DLD1 (cell line): ENCODE results near the gene GOLGA8J.
"Not testable (repeated sequence)": the region's sequence is repeated elsewhere in the genome, so short reads cannot be mapped to it uniquely, and the experiment has no call there.

Experiments used
- in situ Hi-C: cut with HindIII; loops from 2 replicates; pipeline ENCODE4 v1.10.0; 2017; ENCODE audit warnings: low sequenced_read_pairs

Gene GOLGA8J

GRCh38 chr15:30082655-30083054 lies at the start of gene GOLGA8J:
TSS of gene GOLGA8J (plus strand) at chr15:30082955. CDS start at chr15:30083053, 98 bp downstream.
- in situ Hi-C loops: not testable (repeated sequence)

GRCh38 chr15:30033211-30033610 lies 49.5 kb upstream of the GOLGA8J start:
- in situ Hi-C loops: no loop called here

GRCh38 chr15:30033763-30034162 lies 49.0 kb upstream of the GOLGA8J start:
- in situ Hi-C loops: no loop called here

GRCh38 chr15:30036036-30036703 lies 46.6 kb upstream of the GOLGA8J start:
- in situ Hi-C loops: no loop called here

- in situ Hi-C loops: no loop called here
Observed at GRCh38 chr15:30038667-30039523, 43.9 kb upstream of the GOLGA8J start.

- in situ Hi-C loops: no loop called here
Observed at GRCh38 chr15:30041868-30042267, 40.9 kb upstream of the GOLGA8J start.

GRCh38 chr15:30042556-30042955 lies 40.2 kb upstream of the GOLGA8J start:
- in situ Hi-C loops: no loop called here

- in situ Hi-C loops: no loop called here
Observed at GRCh38 chr15:30043211-30043655, 39.5 kb upstream of the GOLGA8J start.

- in situ Hi-C loops: no loop called here
Observed at GRCh38 chr15:30044377-30044776, 38.4 kb upstream of the GOLGA8J start.

GRCh38 chr15:30044826-30045225 lies 37.9 kb upstream of the GOLGA8J start:
- in situ Hi-C loops: not testable (repeated sequence)

GRCh38 chr15:30045248-30046041 lies 37.3 kb upstream of the GOLGA8J start:
- in situ Hi-C loops: not testable (repeated sequence)

GRCh38 chr15:30046430-30046829 lies 36.3 kb upstream of the GOLGA8J start:
- in situ Hi-C loops: no loop called here

- in situ Hi-C loops: no loop called here
Observed at GRCh38 chr15:30055604-30056003, 27.2 kb upstream of the GOLGA8J start.

GRCh38 chr15:30056166-30056565 lies 26.6 kb upstream of the GOLGA8J start:
- in situ Hi-C loops: no loop called here

GRCh38 chr15:30059771-30060170 lies 23.0 kb upstream of the GOLGA8J start:
- in situ Hi-C loops: no loop called here

- in situ Hi-C loops: no loop called here
Observed at GRCh38 chr15:30062881-30063280, 19.9 kb upstream of the GOLGA8J start.

GRCh38 chr15:30063835-30064546 lies 18.8 kb upstream of the GOLGA8J start:
- in situ Hi-C loops: no loop called here

GRCh38 chr15:30065025-30065801 lies 17.5 kb upstream of the GOLGA8J start:
- in situ Hi-C loops: no loop called here

- in situ Hi-C loops: no loop called here
Observed at GRCh38 chr15:30068326-30068725, 14.4 kb upstream of the GOLGA8J start.

GRCh38 chr15:30072630-30073029 lies 10.1 kb upstream of the GOLGA8J start:
- in situ Hi-C loops: no loop called here
